H1 (cell line): ENCODE results near the gene ALOX5. TPM values are rescaled to one million over a fixed set of nuclear protein-coding genes. Genes with fewer than 3 reads are reported as not detected.

Experiments used
- CHD2 ChIP-seq: IDR thresholded peaks from 2 replicates; pipeline ENCODE4 v1.6.1; 2012; ENCODE audit warnings: low read length, improper control_type of control experiment
- CTCF ChIP-seq, 3 experiments: IDR thresholded peaks; 1 replicate in 2 of 3; 2 replicates in 1 of 3; pipeline versions ENCODE4 v1.5.1 to v1.6.1; 2011; ENCODE audit warnings: low read length in 3 of 3, mild to moderate bottlenecking in 3 of 3, inconsistent platforms in 2 of 3, low read depth in 1 of 3, moderate library complexity in 1 of 3; ENCODE audit not compliant: insufficient read depth in 1 of 3; ENCODE audit errors: control extremely low read depth in 1 of 3
- MAX ChIP-seq: IDR thresholded peaks from 2 replicates; pipeline ENCODE4 v1.6.1; 2012; ENCODE audit warnings: inconsistent platforms
- polyA plus RNA-seq, 7 experiments: library from polyadenylated mRNA; depleted of rRNA in 3 of 7; stranded (reverse) in 5 of 7; unstranded in 2 of 7; fragments of >200 nt in 5 of 7; fragments of 200-250 nt in 2 of 7; gene quantifications; 1 replicate in 5 of 7; 2 replicates in 1 of 7; 4 replicates in 1 of 7; pipeline versions ENCODE4 v1.2.1 to v1.2.3, GENCODE V29; 2011 to 2013; ENCODE audit warnings: missing spikeins in 2 of 7, mixed read lengths in 2 of 7
- total RNA-seq: library from RNA; stranded (reverse); fragmentation: NEBNext Ultra II Directional; extraction: Animal tissue kit (Norgen Biotek cat#: 25700); gene quantifications from 2 replicates; pipeline ENCODE4 v1.2.1, GENCODE V29; 2021

ALOX5 gene
- total and polyA plus RNA-seq, 2 of the 8 experiments (the other 6 are each of a cell fraction or from before 2014, with no cell fraction given): 1.6 to 3.8 TPM

GRCh38 chr10:45377858-45378257 is 3.8 kb downstream of the ALOX5 start (continued):
- TF ChIP-seq CTCF (IDR thresholded peaks at IDR 0.05; ENCODE audit: control extremely low read depth in 1 of 3, insufficient read depth in 1 of 3, low read depth in 1 of 3, low read length in 3 of 3) (no peak), MAX (no peak), CHD2 (no peak)
